Measurements from ENCODE around the gene TNFRSF13B.
A peak's percentile ranks its signal among the peaks of the same experiment; 100 is the strongest.
"Not testable (repeated sequence)": the region's sequence is repeated elsewhere in the genome, so short reads cannot be mapped to it uniquely, and the experiment has no call there.

Gene TNFRSF13B

DNA sequence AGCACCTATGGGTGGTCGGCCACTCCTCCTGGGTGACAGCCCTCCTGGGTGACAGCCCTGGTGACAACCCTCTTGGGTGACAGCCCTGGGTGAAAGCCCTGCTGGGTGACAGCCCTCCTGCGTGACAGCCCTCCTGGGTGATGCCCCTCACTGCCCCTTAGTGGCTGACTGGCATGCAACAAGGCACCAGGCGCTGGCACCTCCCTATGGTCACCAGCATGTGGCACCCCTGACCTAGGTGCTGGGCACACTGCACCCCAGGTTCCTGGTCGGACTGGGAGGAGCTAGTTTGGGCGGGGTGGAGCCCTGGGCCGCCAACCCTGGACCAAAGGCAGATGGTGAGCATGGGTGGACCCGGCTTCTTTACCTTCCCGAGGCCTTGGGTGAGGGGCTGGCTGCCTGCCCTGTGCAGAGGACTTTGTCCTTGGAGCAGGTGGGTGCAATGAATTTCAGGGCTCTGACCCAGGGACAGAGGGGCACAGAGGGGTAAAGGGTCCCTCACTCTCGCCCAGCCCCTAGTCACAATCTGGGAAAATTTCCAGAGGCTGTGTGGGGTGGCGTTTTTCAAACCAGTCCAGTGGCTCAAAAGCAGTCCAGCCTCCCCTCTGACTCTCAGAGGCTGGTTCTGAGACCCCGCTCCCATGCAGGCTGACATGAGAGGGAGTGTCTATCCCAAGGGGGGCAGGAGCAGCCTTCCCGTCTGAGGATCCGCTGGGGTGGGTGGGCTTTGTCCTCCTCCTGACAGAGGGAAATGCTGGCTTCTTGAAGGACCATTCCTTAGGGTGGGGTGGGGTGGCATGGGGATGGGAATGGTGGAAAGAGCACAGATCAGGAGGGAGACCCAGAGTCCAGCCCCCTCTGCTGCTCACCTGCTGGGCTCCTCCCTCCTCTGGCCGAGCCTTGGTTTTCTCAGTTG, 25.9 kb upstream of the TNFRSF13B start:
- DNase-seq (ENCODE audit: low read depth) = no peak
- TF ChIP-seq, protein P1, sequence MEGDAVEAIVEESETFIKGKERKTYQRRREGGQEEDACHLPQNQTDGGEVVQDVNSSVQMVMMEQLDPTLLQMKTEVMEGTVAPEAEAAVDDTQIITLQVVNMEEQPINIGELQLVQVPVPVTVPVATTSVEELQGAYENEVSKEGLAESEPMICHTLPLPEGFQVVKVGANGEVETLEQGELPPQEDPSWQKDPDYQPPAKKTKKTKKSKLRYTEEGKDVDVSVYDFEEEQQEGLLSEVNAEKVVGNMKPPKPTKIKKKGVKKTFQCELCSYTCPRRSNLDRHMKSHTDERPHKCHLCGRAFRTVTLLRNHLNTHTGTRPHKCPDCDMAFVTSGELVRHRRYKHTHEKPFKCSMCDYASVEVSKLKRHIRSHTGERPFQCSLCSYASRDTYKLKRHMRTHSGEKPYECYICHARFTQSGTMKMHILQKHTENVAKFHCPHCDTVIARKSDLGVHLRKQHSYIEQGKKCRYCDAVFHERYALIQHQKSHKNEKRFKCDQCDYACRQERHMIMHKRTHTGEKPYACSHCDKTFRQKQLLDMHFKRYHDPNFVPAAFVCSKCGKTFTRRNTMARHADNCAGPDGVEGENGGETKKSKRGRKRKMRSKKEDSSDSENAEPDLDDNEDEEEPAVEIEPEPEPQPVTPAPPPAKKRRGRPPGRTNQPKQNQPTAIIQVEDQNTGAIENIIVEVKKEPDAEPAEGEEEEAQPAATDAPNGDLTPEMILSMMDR (IDR thresholded peaks at IDR 0.05; ENCODE audit: low read depth, low read length, missing control alignments) = peak; percentile 68
- H3K4me3 ChIP-seq (ENCODE audit: low read depth, low read length) = no peak overlapping the region
- in situ Hi-C loops (cut with HindIII; ENCODE audit: low sequenced_read_pairs) = no loop called here

DNA sequence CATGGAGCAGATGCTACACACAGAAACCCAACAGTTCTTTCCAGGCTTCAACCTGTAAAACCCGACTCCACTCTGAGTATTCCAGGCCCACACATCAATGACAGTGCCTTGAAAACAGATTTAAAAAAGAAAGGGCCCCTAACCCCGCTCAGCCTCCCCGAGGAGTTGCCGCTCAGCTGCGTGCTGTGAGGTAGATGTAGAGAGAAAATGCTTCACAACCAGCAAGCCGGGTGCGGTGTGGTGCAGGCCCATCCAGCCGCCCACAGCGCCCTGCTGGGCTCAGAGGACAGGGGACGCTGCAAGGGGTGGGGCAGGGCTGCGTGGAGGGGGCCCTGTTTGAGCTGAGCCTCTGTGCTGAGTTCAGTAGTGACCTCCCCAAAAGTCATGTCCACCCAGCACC, 24.8 kb upstream of the TNFRSF13B start:
- DNase-seq (ENCODE audit: low read depth); in situ Hi-C loops (cut with HindIII; ENCODE audit: low sequenced_read_pairs); H3K4me3 ChIP-seq (ENCODE audit: low read depth, low read length): not testable (repeated sequence)

DNA sequence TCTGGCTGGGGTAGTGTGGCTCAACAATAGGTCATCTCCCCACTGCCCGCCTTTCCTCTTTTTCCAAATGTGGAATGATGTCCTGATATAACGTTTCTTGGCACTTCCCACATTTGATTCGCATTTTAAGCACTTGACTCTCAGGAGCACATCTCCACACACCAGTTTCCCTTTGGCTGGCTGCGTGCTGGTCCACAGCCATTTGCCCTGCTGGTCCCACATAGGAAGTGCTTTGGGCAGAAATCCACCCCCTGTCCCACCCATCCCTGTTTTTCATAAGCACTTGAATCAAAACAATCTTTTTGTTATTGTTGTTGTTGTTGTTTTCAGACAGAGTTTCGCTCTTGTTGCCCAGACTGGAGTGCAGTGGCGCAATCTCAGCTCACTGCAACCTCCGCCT, 24.0 kb upstream of the TNFRSF13B start:
- in situ Hi-C loops (cut with HindIII; ENCODE audit: low sequenced_read_pairs) = no loop called here
- TF ChIP-seq, protein P1 (IDR thresholded peaks at IDR 0.05; ENCODE audit: low read depth, low read length, missing control alignments) = no peak
- no peak overlapping the region for H3K4me3 ChIP-seq (ENCODE audit: low read depth, low read length)
- DNase-seq (ENCODE audit: low read depth) = no peak

DNA sequence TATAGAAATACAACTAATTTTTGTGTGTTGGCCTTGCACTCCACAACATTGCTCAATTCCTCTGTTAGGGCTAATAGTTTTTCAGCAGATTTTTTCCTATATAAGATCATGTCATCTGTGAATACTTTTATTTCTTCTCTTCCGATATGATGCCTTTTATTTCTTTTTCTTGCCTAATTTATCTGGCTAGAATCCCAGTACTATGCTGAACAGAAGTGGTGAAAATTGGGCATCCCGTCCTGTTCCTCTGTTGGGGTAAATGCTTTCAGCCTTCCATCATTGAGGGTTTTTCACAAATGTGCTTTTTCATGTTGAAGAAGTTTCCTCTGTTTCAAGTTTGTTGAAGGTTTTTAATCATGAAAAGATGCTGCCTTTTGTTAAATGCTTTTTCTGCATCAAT, 22.7 kb upstream of the TNFRSF13B start:
- no peak overlapping the region for H3K4me3 ChIP-seq (ENCODE audit: low read depth, low read length)
- in situ Hi-C loops (cut with HindIII; ENCODE audit: low sequenced_read_pairs) = no loop called here
- TF ChIP-seq, protein P1 (IDR thresholded peaks at IDR 0.05; ENCODE audit: low read depth, low read length, missing control alignments) = no peak
- DNase-seq (ENCODE audit: low read depth) = no peak

DNA sequence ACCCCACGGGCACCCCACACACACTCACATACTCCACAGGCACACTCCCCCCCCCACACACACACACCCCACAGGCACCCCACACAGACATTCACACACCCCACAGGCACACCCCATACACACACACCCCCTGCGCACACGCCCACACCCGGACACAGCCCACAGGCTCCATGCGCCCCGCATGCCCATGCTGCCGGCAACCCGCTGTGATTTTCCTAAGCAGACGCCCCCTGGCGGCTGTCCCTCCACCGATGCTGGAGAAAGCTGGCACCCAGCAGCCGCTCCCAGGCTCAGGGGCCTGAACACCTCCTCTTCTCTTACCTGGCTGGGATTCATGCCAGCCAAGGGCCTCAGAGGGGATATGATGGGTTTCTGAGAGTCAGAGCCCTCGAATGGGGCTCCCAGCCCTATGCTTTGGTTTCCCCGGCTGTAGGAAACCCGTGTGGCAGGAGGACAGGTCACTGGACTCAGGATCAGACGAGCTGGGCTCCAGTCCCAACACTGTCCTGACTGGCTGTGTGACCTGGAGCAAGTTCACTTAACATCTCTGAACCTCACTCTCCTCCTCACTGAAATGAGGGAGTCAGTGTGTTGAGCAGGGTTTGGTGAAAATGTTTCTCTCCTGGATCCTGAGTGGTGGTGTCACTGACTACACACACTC, 19.6 kb upstream of the TNFRSF13B start:
- in situ Hi-C loops (cut with HindIII; ENCODE audit: low sequenced_read_pairs) = no loop called here
- TF ChIP-seq, protein P1 (IDR thresholded peaks at IDR 0.05; ENCODE audit: low read depth, low read length, missing control alignments) = peak; percentile 77
- no peak overlapping the region for H3K4me3 ChIP-seq (ENCODE audit: low read depth, low read length)
- DNase-seq (ENCODE audit: low read depth) = no peak

DNA sequence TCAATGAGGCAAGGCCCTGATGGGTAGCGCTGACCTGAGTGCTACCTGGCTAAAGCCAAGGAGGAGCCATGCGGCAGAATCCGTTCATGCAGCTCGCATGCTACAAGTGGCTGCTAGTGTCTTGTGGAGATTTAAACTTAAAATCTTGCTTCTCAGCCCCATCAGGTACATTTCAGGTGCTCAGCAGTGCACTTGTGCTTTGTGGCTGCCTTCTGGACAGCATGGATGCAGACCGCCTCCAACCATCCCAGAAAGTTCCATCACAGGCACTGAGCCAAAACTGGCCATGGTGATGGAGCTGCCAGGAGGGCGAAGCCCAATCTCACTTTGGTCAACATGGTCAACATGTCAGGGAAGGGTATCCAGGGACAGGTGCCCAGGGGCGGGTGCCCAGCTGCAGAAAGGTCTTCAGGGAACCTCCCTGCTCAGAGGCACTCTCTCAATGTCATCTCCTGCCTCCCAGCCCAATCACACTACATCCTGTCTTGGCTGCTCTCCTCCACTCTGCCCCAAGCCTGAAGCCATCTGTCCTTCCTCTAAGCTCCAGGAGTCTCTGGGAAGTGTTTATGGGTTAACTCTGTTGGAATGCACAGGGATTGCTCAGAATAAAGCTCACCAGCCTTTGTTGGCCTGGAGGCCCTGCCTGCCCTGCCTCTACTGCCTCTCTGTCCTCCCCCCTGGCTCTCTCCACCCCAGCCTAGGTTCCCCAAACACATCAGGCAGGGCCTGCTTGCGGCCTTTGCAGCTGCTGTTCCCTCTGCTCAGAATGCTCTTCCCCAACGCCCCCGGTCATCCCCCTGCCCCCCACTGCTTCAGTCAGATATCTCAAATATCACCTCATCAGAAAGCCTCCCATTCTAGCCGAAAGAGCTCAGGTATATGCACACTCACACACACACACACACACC, 18.3 kb upstream of the TNFRSF13B start:
- in situ Hi-C loops (cut with HindIII; ENCODE audit: low sequenced_read_pairs) = no loop called here
- DNase-seq (ENCODE audit: low read depth) = no peak
- no peak overlapping the region for H3K4me3 ChIP-seq (ENCODE audit: low read depth, low read length)
- TF ChIP-seq, protein P1 (IDR thresholded peaks at IDR 0.05; ENCODE audit: low read depth, low read length, missing control alignments) = no peak
